ENCODE data around the gene ATE1.
"Not testable (repeated sequence)": the region's sequence is repeated elsewhere in the genome, so short reads cannot be mapped to it uniquely, and the experiment has no call there.

Gene ATE1

DNA sequence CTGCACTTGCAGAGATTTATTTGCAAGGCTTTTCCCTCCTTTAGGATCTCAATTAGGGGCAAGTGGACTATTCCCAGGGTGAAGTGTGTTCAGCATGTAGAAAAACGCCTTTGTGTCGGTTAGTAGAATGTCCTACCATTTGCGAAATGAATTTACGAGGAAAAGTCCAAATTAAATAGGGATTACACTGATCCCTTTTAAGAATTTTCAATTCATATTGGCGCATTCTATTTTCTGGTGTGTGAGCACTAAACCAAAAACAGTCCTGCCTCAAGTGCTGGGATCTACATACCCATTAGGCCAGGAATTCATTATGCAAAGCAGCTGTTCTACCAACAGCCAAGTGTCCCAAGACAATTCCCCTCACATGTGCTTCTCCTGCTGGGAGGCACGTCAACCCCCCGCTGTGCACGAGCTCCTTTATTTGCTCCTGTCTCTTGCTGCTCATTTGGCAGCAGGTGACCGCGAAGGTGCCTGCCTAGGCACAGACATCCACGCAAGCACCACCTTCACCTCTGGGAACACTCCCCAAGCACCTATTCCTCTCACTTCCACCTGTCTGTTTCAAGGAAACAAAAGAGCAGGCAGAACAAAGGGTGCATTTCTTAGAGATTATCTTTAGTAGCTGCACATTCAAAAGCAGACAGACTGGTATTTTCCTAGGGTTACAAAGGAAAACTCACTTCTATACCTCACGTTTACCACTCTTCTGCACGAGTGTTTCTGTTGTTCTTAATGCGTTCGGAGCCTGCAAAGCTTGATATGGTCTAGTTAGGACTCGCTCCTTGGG lies 195.0 kb downstream of the ATE1 start:
- DNase-seq, result no peak

DNA sequence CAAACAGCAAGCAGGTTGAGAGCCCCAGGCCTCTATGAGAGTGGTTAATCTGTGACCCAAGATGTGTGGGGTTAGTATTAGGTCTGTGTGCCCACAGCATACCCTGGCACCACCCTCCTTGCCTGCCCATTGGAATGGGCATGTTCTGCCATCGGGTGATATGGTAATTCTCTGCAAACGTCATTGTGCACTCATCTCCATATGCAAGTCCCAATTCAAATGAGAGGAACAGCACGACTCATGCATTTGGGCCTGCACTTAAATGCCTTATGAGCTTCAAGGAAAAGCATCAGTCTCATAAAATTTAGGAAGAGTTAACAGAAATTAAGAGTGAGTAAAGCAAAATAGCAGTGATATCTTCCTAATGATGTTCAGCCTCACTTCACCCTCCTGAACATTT lies 195.7 kb downstream of the ATE1 start:
- no peak for DNase-seq

DNA sequence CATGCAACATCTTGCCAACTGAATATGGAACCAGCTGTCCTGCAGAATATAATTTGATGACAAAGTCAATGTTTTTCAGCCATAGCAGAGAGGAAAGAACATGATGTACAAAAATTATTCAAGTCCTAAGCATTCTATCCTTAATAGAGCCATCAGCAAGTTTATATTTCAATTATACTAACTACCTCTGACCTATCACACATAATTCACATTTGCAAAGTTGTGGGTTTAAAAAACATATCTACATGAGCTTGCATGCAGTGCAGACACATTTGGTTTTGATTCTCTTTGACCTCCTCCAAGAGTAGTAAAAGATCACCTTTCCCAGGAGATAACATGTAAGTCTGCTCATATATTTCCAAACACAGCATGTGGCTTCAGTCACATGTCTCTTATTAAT lies 203.5 kb downstream of the ATE1 start:
- no peak for DNase-seq

DNA sequence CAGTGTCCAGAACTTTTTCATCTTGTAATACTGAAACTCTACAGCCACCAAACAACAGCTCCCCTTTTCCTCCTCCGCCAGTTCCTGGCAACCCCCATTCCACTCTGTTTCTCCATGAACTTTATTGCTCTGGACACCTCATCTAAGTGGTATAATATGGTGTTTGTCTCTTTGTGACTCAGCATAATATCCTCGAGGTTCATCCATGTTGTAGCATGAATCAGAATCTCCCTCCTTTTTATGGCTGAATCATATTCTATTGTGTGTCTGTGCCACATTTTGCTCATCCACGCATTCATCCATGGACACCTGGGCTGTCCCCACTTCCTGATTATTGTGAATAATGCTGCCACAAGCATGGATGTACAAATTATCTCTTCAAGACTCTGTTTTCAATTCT lies 205.2 kb downstream of the ATE1 start:
- no peak for DNase-seq

DNA sequence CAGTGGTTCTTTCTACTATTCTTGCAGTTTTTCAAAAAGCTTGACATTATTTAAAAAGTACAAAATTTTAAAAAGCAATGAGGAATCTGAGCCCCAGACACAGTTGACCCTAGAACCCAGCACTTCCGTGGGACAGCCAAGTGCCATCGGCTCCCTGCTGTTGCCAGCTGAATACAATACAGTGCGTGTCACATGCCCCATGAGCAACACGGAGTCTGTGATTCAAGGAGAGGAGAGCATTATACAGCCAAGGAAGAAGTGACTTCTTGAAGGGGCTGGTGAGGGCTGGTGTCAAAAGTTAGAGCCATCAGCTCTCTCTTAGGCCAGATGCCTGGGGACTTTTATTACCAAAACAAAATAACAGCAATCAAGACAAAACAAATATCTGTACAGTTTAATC lies 206.6 kb downstream of the ATE1 start:
- no peak for DNase-seq

DNA sequence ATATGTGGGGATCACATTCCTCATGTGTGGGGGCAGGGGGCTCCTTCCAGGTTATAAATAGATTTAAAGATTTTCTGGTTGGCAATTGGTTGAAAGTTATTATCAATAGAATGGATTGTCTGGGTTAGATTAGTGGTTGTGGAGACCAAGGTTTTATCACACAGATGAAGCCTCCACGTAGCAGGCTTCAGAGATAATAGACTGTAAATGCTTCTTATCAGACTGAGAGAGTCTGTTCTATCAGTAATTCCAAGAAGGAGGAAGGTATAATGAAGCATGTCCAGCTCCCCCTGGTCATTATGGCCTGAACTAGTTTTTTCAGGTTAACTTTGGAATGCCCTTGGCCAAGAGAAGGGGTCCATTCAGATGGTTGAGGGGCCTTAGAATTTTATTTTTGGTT lies 211.9 kb downstream of the ATE1 start:
- no peak for DNase-seq

DNA sequence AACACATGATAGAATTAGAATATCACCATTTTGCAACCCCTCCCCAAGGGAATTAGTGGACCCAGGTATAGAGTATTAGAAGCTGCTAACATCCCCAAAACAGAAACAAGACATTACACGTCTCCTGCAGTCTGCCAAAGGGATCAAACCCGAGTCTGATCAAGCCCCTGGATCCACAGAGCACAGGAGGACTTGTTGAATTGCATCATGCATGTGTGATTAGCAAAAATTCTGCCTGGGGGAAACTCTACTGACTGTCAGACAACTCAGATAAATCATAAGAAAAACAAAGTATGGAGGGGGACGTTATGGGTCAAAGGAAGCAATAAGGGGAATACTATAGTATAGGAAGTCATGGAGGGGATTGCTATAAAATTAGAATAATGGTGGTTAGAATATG lies 212.8 kb downstream of the ATE1 start:
- no peak for DNase-seq

DNA sequence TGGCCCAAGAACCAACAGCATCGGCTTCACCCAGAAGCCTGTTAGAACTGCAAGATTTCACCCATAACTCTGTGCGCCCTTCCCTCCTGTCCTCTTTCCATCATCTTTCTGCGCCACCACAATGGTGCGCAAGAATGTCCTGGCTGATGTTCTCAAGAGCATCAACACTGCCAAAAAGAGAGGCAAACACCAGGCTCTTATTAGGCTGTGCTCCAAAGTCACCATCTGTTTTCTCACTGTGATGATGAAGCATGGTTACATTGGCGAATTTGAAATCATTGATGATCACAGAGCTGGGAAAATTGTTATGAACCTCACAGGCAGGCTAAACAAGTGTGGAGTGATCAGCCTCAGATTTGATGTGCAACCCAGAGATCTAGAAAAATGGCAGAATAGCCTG lies 214.3 kb downstream of the ATE1 start:
- no peak for DNase-seq

DNA sequence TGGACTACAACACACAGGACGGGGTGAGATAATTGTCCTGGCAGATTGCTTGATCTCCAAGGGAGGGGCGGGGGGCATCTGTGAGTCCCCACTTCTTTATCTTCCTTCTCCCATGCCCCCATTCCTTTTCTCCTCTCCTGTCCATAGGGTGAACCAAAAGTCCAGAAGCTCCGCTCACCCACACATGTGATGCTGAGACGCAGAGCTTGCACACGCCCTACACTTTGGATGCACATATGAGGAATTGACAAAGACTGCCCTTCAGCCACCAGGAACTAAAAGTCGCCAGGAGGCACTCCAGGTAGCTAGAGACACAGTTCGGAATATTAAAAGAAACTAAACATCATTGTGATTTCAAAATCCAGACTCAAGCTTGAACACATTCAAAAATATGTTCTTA lies 216.9 kb downstream of the ATE1 start:
- no peak for DNase-seq

DNA sequence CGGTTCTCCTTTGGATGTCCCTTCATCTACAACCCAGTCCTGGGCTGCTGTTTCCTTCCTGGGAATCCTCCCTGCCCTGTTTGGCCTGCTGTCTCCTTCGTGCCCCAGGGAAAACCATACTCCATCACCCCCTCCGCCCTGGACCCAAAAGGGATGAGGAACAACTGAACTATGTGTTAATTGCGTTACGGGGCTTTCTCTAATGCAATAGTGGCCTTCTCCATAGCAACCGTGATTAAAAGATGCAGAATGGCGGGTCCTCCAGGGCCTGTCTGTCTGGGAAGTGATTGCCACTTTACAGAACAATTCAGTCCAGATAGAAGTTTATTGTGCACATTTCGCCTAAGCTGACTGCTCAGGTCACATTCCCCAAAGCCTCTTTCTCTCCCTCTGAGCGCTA lies 217.6 kb downstream of the ATE1 start:
- no peak for DNase-seq

DNA sequence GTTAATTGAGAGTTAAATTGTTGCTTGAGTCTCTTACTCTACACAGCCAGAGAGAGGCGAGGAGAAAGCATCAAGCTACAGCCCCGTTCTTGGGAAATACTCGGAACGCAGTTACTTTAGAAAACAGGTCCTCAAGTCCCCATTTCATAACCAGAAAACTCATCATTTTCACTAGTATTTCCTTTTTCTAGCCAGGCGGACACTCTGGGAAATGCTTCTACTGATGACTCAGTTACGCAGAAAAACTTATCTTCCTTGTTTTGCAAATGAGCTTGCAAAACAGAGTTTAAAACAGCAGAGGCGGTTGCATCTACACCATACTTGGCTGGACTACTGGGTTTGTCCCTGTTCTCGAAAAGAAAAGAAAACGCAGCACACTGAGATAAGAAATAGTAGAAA lies 218.2 kb downstream of the ATE1 start:
- DNase-seq, result no peak

DNA sequence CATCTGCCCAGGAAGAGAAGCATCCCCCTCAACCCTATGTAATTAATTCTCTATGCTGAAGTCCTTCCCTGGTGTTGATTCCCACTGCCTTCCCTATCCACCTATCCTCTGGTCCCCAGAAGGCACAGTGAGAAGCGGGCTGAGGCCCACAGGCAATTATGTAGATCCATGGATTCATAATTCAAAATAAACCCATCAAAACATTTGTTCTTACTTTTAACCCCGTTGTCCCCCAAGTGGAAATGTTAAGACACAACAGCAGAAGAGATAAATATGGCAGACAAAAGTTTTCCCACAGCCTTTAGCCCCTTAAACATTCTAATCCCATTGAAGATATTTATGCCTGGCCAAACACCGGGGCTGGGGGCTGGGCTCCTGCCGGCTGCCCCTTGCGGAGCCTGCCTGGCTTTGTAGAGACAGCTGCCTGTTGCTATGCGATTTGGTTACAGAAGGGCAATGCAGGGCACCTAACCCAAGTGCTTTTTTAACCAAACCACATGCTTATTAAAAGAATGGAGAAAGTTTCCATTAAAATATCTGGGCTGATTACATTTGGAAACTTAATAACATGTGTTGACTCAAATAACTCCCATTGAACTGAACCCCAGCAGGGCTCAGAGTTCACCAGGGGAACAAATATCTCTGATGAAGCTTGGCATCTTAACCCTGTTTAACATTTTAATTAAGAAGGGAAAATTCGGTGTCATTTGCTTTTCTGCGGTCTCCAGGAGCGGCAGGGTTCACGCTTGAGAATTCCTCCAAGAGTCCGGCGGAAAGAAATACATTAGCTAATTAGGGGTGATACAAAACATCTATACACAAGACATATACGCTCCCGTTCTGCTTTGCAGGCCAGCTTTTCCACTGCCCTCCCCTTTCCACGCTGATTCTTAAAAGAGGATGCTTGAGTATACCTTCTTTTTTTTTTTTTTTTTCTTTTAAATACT lies 218.8 kb downstream of the ATE1 start:
- no peak for DNase-seq

DNA sequence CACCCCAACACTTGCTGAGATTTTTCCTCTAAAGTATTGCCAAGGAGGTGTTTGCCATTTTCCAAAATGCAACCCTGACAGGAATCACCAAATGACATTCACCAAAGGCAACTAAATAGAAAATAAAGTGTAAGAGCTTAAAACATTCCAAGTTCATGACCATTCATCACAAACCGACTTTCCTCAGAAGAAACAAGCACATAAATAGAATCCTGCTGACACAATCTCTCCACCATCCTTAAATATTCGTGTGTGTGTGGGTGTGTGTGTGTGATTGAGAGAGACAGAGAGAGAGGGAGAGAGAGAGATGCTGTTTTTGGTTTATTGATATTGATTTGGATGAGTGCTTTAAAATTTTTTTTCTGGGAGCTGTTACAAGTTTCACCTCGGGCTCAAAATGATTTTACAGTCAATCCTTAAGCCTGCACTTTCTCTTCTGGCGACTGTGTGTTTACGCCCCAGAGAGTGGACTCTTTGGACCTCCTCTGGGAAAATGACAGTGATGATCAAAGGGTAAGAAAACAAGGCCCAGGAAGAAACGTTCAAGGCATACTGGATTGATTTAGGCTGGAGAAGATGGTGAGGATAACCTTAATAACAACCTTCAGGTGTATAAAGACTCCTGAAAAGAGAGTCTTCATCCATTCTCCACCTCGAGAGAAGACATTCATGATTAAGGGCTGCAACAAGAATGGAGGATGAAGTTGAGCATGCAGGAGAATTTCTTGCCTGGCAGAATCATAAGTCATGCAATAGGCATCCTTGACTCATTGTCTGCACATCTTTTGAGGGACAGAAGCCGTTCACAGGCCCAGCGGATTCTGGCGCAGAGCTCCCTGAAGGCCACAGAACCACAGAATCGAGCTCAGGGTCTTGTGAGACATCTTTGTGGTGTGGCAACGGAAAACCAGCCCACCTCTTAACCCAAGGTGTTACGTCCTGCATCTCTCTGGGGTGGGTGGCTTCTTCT lies 225.2 kb downstream of the ATE1 start:
- no peak for DNase-seq

DNA sequence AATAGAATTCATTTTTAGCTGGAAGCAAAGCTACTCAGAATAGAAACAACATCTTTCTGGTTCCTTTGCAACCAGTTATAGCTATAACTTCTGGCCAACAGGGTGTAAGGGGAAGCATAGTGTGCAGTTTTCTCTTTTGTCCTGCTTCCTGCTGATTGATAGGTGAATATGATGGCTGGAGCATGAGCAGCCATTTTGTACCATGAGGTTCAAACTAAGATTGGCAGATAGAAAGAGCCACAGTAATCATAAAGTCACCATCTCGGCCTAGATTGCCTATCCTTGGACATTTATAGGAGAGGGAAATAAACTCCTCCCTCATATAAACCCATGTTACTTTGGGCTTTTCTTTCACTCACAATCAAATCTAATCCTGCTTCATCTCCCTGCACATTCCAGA lies 227.4 kb downstream of the ATE1 start:
- no peak for DNase-seq

DNA sequence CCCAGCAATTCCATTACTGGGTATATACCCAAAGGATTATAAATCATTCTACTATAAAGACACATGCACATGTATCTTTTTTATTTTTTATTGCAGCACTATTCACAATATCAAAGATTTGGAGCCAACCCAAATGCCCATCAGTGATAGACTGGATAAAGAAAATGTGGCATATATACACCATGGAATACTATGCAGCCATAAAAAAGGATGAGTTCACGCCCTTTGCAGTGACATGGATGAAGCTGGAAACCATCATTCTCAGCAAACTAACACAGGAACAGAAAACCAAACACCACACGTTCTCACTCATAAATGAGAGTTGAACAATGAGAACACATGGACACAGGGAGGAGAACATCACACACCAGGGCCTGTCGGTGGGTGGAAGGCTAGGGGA lies 228.1 kb downstream of the ATE1 start:
- DNase-seq, result not testable (repeated sequence)

DNA sequence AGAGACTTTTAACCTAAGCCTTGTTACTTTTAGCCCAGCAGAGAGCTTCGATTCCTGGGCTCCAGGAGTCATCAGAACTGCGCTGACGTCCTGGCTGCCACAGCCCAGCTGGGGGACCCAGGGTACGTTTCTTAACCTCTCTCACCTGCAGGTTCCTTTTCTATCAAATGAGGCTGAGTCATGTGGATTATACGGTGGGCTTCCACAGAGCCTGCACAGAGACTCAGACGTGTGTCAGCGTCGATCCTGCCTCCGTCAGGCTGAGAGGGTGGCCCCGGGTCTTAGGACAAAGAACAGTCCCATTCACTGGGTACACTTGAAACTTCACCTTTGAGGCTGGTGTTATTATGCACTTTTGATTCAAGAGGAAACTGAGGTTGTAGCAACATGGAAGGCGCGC lies 228.9 kb downstream of the ATE1 start:
- DNase-seq, result no peak

DNA sequence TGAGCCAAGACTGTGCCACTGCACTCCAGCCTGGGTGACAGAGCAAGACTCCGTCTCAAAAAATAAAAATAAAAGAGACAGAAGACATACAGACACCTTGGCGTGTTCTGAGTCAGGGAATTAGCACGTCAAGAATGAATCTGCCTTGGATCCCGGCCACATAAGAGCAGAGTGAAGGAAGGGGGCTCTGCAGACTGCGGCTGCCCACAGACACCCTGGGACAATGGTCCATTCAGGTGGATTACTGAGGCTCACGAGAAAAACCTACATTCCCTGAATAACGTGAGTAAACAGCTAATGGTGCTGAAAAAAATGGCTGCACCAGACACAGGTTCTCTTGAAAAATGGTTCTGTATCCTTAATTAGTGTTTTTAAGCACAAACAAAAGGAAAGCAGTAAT lies 229.5 kb downstream of the ATE1 start:
- DNase-seq, result no peak

DNA sequence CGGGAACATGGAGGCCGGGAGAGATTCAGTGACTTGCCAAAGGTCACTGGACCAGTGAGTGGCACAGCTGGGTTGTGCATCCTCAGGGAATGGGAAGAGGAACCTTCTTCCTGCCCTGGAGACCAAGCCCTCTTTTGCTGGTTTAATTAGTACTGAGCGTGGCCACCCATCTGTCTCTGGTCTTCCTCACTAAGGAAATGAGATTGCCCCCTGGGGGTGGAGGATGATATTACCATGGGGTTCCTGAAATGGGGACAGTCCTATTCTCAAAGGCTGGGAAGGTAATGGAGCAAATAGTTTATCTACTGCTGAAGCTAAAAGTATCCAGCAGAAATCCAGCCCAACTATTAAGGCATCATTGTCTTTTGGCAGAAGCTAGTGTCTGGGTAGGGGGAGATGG lies 231.0 kb downstream of the ATE1 start:
- DNase-seq, result no peak

DNA sequence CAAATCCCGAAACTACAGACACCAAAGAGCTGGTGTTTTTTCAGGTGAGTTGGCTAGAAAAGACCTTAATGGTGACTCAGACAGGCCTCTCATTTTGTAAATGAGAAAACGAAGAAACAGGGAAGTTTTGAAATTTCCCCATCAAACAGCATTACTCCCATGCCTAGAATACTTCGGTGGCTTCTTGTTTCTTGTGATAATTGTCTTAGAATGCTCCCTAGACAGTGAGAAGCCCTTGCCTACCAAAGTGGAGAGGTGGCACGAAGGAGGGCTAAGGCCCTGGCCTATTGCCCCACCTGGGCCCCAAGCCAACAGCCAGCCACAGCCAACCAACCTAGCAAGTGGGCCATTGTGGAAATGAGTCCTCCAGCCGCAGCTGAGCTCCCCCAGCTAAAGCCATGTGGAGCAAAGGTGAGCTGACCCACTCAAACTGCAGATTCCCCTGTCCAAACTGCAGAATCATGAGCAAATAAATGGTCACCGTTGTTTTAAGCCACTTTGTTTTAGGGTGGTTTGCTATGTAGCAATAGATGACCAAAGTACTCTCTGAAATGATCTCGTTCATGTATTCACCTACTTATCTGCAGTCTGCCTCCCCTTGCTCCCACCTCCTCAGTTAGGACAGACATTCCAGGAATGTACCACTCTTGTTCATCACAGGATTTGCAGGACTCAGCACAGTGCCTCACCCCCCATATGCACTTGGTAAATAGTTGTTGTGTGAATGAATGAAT lies 231.9 kb downstream of the ATE1 start:
- DNase-seq, result no peak

DNA sequence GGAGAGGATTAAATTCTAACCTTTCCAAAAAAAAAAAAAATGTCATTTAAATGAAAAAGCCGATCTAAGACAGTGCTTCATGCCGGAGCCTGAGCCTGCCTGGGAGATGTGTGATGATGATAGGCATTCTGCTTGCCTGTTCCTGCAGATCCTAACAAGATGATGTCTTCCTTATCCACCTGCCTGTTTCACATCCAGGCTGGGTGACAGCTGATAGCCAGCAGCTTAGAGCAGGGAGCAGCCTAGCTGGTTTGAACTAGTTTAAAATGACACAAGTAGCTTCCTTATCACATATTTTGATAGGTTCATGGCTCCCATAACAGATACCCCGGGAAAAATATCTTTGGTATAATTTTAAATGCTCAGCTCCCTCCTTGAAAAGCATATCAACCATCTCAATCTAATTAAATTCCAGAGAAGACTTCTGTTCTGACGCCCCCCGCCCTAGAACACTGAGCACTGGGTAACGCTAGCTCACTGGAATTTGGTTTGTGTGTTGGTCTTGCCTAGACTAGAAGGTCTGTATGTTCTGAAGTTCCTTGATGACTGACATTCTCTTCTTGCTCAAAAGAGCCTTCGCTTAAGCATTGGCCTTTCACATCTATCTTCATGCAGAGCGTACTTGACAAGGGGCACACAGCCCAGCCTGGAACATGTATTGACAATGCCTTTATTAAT lies 232.7 kb downstream of the ATE1 start:
- no peak for DNase-seq

DNA sequence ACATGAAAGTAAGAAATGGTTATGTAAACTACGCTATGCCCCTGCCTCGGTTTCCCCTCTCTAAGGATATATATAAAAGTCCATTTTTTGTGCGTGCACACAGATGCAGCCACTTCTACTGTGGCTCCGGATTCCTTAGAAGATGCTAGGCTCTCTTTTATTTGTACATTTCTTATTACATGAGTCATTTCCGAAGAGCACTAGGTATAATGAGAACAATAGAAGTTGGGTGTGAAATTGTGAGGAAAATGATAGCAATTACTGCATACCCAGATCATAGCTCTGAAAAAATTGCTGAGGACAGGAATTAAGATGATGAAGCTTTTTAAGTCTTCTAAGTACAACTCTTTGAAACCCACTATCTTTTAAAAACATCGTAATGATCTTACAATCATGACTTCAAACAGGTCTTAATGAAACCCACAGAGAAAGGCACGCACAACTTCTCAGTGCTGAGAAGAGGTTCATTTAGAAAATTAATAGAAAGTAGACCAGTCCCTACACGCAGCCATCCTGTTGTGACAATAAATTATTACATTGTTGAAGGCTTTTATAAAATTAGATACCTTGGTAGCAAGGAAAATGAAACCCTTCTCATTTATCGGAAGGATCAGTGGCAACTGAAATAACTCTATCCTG lies 233.4 kb downstream of the ATE1 start:
- DNase-seq, result no peak
